GM12878 (cell line): ENCODE data around the gene RPL29. TPM values are rescaled to one million over a fixed set of nuclear protein-coding genes. Genes with fewer than 3 reads are reported as not detected.

Experiments
- BCL11A ChIP-seq: IDR thresholded peaks from 2 replicates; pipeline ENCODE4 v1.6.1; 2011; ENCODE audit warnings: low read depth, low read length
- CTCF ChIP-seq, 3 experiments: IDR thresholded peaks in 2 of 3; conservative IDR thresholded peaks in 1 of 3; 2 replicates each; pipeline ENCODE4 v1.5.1; 2011; ENCODE audit warnings: low read depth in 3 of 3, low read length in 3 of 3, mild to moderate bottlenecking in 3 of 3, control low read depth in 2 of 3, moderate library complexity in 2 of 3, inconsistent platforms in 1 of 3, mixed read lengths in 1 of 3; ENCODE audit not compliant: control insufficient read depth in 2 of 3, insufficient read depth in 1 of 3; ENCODE audit errors: extremely low read depth in 1 of 3
- FOXK2 ChIP-seq: fragments of 450-650 bp; IDR thresholded peaks from 2 replicates; pipeline ENCODE4 v1.6.1; 2017; ENCODE audit warnings: mild to moderate bottlenecking, moderate library complexity
- HDAC2 ChIP-seq: fragments of 200-600 bp; sonication (generic); IDR thresholded peaks from 2 replicates; pipeline ENCODE4 v1.6.1; 2017
- LARP7 ChIP-seq: fragments of 450-650 bp; IDR thresholded peaks from 2 replicates; pipeline ENCODE4 v1.6.1; 2017; ENCODE audit warnings: mild to moderate bottlenecking
- NBN ChIP-seq: fragments of 450-650 bp; IDR thresholded peaks from 2 replicates; pipeline ENCODE4 v1.6.1; 2016
- NFXL1 ChIP-seq: fragments of 450-650 bp; IDR thresholded peaks from 2 replicates; pipeline ENCODE4 v1.6.1; 2017; ENCODE audit warnings: antibody characterized with exemption, mild to moderate bottlenecking, borderline replicate concordance
- NR2C2 ChIP-seq: IDR thresholded peaks from 2 replicates; pipeline ENCODE4 v1.6.1; 2011; ENCODE audit warnings: borderline replicate concordance, low read depth; ENCODE audit not compliant: control insufficient read depth, insufficient read length
- POLR2AphosphoS5 ChIP-seq: IDR thresholded peaks from 2 replicates; pipeline ENCODE4 v1.6.1; 2011; ENCODE audit warnings: mild to moderate bottlenecking, low read length, inconsistent platforms
- RAD21 ChIP-seq: IDR thresholded peaks from 2 replicates; pipeline ENCODE4 v1.6.1; 2011; ENCODE audit warnings: mild to moderate bottlenecking, low read depth, low read length, moderate library complexity; ENCODE audit not compliant: insufficient read depth
- RBBP5 ChIP-seq: fragments of 200-600 bp; sonication (generic); conservative IDR thresholded peaks from 2 replicates; pipeline ENCODE4 v1.6.1; 2016
- RFX5 ChIP-seq: IDR thresholded peaks from 2 replicates; pipeline ENCODE4 v1.6.1; 2011; ENCODE audit warnings: low read depth, low read length, improper control_type of control experiment
- SIX5 ChIP-seq: IDR thresholded peaks from 2 replicates; pipeline ENCODE4 v1.6.1; 2011; ENCODE audit warnings: mild to moderate bottlenecking, low read depth, low read length, moderate library complexity; ENCODE audit not compliant: severe bottlenecking
- SUZ12 ChIP-seq: fragments of 200-600 bp; sonication (generic); IDR thresholded peaks from one replicate; pipeline ENCODE4 v1.6.1; 2018; ENCODE audit warnings: antibody characterized with exemption, mild to moderate bottlenecking; ENCODE audit not compliant: unreplicated experiment
- YY1 ChIP-seq: IDR thresholded peaks from 2 replicates; pipeline ENCODE4 v1.6.1; 2011; ENCODE audit warnings: low read depth, mild to moderate bottlenecking, low read length
- ZBTB11 ChIP-seq: fragments of 450-650 bp; formaldehyde crosslinking; IDR thresholded peaks from 2 replicates; pipeline ENCODE4 v1.5.0; 2022; ENCODE audit warnings: mild to moderate bottlenecking, missing genetic modification characterization
- polyA plus RNA-seq, 11 experiments: library from polyadenylated mRNA; depleted of rRNA in 4 of 11; unstranded in 6 of 11; stranded (reverse) in 5 of 11; fragments of >200 nt; fragmentation: Nextera tagmentation in 4 of 11; fragmentation: Illumina TruSeq in 1 of 11; extraction: Ambion mirVana in 4 of 11; extraction: Trizol in 1 of 11; gene quantifications; 1 replicate in 1 of 11; 2 replicates in 10 of 11; pipeline versions ENCODE4 v1.2.1 to v1.2.3, GENCODE V29; 2011 to 2016; ENCODE audit warnings: inconsistent platforms in 2 of 11, missing spikeins in 2 of 11, low read depth in 1 of 11
- total RNA-seq, 4 experiments: library from RNA; depleted of rRNA in 3 of 4; stranded (reverse); fragments of >200 nt in 3 of 4; fragmentation: Illumina TruSeq in 1 of 4; extraction: Trizol in 1 of 4; gene quantifications; 2 replicates each; pipeline versions ENCODE4 v1.2.1 to v1.2.3, GENCODE V29; 2013 to 2021

The RPL29 gene
- total and polyA plus RNA-seq, 10 of the 15 experiments (the other 5 are each of a cell fraction or from before 2014, with no cell fraction given): 1,053 to 2,477 (median 1,657) TPM

GRCh38 chr3:52004163-52004787 lies 8.6 kb upstream of the RPL29 start (continued):
- TF ChIP-seq BCL11A (no peak), RAD21 (peak; percentile 88), HDAC2 (no peak), POLR2AphosphoS5 (no peak), SUZ12 (no peak), NR2C2 (no peak), NBN (no peak), SIX5 (no peak), CTCF (IDR thresholded peaks at IDR 0.05 in 2 of 3, conservative IDR thresholded peaks at IDR 0.05 in 1 of 3; ENCODE audit: control insufficient read depth in 2 of 3, extremely low read depth in 1 of 3, insufficient read depth in 1 of 3, low read depth in 3 of 3, low read length in 3 of 3) (peak; percentile 43 to 71 (median 68)), FOXK2 (no peak), LARP7 (no peak; the same call in 1 of the 2 replicates), RFX5 (no peak), ZBTB11 (CRISPR knock-in tag) (no peak), RBBP5 (no peak), NFXL1 (no peak), YY1 (peak; percentile 29; the same call in 1 of the 2 replicates)
